ENCODE results near the gene ADPRM. TPM values are rescaled to one million over a fixed set of nuclear protein-coding genes. Genes with fewer than 3 reads are reported as not detected.

The ADPRM gene
- total RNA-seq, 6 experiments from 2014 or later: 3.6 to 9.6 (median 4.5) TPM

- WGBS (ENCODE audit: insufficient coverage, low coverage, low lambda C conversion rate, missing lambda C conversion rate): 80% methylated on average over 4 of the region's 9 CpGs
- Histone ChIP-seq H3K27ac (no peak overlapping the region), H3K27me3 (no peaks in the 10 kb centered on the region), H3K36me3 (no peaks in the 10 kb centered on the region), H3K4me1 (peaks cover 0 to 5% (median 0%) of the 10 kb centered on the region in 4 donors), H3K9me3 (no peaks in the 10 kb centered on the region), H3K4me3 (no peak overlapping the region)
- DNase-seq (no peak), ATAC-seq (peak in 1 of 4 donors; percentile 19)
- TF ChIP-seq POLR2A (IDR thresholded peaks at IDR 0.05) (no peak), CTCF (IDR thresholded peaks at IDR 0.05) (no peak)
- intact Hi-C loops (cut with DNase I): loop anchor here in 1 of 2 donors (10.0 kb wide), 1 partner anchor 96 kb away; no protein-coding TSS in a partner anchor
Measured at GRCh38 chr17:10748531-10749181, 51.3 kb downstream of the ADPRM start.

DNA sequence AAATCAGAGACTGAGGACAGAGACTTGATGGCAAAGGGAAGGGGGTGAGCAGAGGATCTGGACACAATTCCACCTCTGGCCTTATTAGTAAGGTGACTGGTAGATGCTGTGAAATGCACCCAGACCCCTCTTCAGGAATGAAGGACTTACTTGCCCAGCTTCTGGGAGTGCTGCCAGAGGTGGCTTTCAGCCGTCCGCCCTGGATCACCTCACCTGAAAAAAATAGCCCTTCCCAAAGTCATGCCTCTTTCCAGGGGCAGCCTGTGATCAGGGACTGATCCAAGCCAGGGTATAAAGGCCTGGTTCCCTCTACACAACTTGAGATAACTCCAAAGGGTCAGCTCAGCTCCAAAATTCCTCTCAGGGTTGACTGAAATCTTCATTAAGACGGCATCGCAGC lies 52.8 kb downstream of the ADPRM start:
- Histone ChIP-seq H3K4me1 (peaks cover 0 to 5% (median 0%) of the 10 kb centered on the region in 4 donors), H3K27me3 (no peaks in the 10 kb centered on the region), H3K36me3 (no peaks in the 10 kb centered on the region), H3K27ac (no peak overlapping the region), H3K4me3 (no peak overlapping the region), H3K9me3 (no peaks in the 10 kb centered on the region)
- DNase-seq (no peak), ATAC-seq (peak in 3 of 4 donors; percentile 15 to 39 (median 24))
- intact Hi-C loops (cut with DNase I): no loop called here
- 85% methylated on average over 4 of the region's 4 CpGs for WGBS (ENCODE audit: insufficient coverage, low coverage, low lambda C conversion rate, missing lambda C conversion rate)
- no peak for TF ChIP-seq CTCF (IDR thresholded peaks at IDR 0.05)
- no peak for TF ChIP-seq POLR2A (IDR thresholded peaks at IDR 0.05)

DNA sequence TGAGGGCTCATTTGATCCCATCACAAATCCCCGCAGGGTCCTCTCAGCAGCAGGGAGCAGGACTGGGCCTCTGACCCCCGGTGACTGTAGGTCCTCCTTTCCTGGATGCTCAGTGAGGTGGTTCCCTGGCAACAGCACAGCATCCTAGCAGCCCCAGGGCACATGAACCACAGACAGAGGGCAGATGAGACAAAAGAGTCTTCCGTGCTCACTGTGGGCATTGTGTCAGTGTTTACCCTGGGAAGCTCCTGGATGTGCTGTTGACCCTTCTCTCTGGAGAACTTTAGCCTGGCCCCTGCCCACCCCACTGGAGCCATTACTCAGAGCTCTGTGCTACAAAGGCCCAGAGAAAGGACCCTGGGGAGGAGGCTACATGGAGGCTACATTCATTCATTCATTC lies 54.2 kb downstream of the ADPRM start:
- Histone ChIP-seq H3K4me1 (peaks cover 0 to 16% (median 6%) of the 10 kb centered on the region in 4 donors), H3K27me3 (no peaks in the 10 kb centered on the region), H3K4me3 (no peak overlapping the region), H3K36me3 (no peaks in the 10 kb centered on the region), H3K27ac (no peak overlapping the region), H3K9me3 (no peaks in the 10 kb centered on the region)
- ATAC-seq (peak in 1 of 4 donors; percentile 18), DNase-seq (no peak)
- 60% methylated on average over 3 of the region's 3 CpGs for WGBS (ENCODE audit: insufficient coverage, low coverage, low lambda C conversion rate, missing lambda C conversion rate)
- intact Hi-C loops (cut with DNase I): no loop called here
- TF ChIP-seq CTCF (IDR thresholded peaks at IDR 0.05) (no peak), POLR2A (IDR thresholded peaks at IDR 0.05) (no peak)

DNA sequence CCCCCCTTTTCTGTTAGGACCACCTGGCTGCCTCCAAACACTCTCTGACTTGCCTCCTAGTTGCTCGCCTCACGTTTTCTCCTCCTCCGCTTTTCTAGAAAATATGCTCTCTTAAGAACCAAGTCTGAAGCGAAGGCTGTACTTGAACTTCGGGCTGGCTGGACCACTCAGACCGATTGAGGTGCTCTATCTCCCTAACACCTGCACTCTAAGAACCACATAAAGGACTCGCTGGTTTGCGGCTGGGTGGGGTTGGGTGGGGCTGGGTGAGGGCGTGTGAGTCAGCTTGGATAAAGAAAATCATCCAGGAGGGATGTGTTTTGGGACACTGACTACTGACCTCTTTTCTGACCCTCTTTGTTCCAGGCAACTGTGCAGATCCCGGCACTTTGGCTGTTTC lies 55.3 kb downstream of the ADPRM start:
- H3K4me1 ChIP-seq: peaks cover 0 to 27% (median 14%) of the 10 kb centered on the region in 4 donors
- TF ChIP-seq POLR2A (IDR thresholded peaks at IDR 0.05) (no peak), CTCF (IDR thresholded peaks at IDR 0.05) (no peak)
- 89% methylated on average over 9 of the region's 10 CpGs for WGBS (ENCODE audit: insufficient coverage, low coverage, low lambda C conversion rate, missing lambda C conversion rate)
- DNase-seq (no peak), ATAC-seq (no peak)
- no peak overlapping the region for H3K27ac ChIP-seq
- H3K9me3 ChIP-seq: no peaks in the 10 kb centered on the region
- no peaks in the 10 kb centered on the region for H3K27me3 ChIP-seq
- no peak overlapping the region for H3K4me3 ChIP-seq
- no peaks in the 10 kb centered on the region for H3K36me3 ChIP-seq
- intact Hi-C loops (cut with DNase I): no loop called here

Data from right lobe of liver (tissue), 6 donors.